ENCODE data around the gene GRAP2.

Gene GRAP2

GRCh38 chr22:39958009-39958711 lies 57.3 kb downstream of the GRAP2 start:
- no peak overlapping the region for H3K27ac ChIP-seq (ENCODE audit: low read depth, low read length, severe bottlenecking)
- H3K4me1 ChIP-seq (ENCODE audit: control insufficient read depth, insufficient read depth, low read length, poor library complexity, severe bottlenecking): peaks cover 33% of the 10 kb centered on the region
- H3K36me3 ChIP-seq (ENCODE audit: control insufficient read depth, insufficient read depth, low read length): peaks cover 14% of the 10 kb centered on the region
- 84 to 98% methylated on average over 4 of the region's 8 CpGs for WGBS, 2 experiments (ENCODE audit: insufficient coverage in 2 of 2)
- no peaks in the 10 kb centered on the region for H3K9me3 ChIP-seq (ENCODE audit: control insufficient read depth, low read length)
- H3K4me3 ChIP-seq (ENCODE audit: extremely low read depth, insufficient read depth, low read length, poor library complexity, severe bottlenecking): no peak overlapping the region

DNA sequence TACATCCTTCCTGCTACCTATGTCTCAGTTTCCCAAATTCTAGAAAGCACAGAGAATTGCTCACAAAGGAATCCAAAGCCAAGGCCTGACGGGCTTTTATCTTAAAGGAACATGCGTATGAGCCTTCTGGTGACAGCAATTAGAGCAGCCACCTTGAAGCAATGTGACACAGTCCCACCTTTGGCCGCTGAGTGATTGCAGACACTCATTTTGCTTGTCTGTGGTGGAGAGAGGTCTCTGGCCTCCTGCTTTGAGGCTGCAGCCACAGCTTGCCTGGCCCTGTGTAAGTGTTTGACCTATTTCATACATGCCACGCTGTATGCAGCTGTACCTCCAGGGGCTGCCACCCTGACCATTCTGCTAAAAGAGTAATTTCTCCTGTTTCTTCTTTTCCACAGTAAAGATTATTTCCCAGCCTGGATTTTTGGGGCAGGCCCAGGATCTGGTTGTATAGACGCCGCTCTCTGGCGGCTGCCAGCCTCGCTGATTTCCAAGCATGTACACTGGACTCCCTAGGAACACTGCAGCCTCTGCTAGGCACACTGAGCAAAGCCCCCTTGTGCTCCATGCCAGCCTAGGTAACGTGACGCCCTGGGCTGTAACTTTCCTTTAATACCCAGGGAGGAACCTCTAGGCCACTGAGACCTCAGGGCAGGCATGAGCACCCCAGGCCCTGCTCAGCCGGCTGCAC lies 58.2 kb downstream of the GRAP2 start:
- 81 to 83% methylated on average over 6 to 11 of the region's 11 CpGs for WGBS, 2 experiments (ENCODE audit: insufficient coverage in 2 of 2)
- Histone ChIP-seq H3K4me1 (ENCODE audit: control insufficient read depth, insufficient read depth, low read length, poor library complexity, severe bottlenecking) (peaks cover 30% of the 10 kb centered on the region), H3K9me3 (ENCODE audit: control insufficient read depth, low read length) (no peaks in the 10 kb centered on the region), H3K27ac (ENCODE audit: low read depth, low read length, severe bottlenecking) (peak overlapping the region; percentile 83), H3K36me3 (ENCODE audit: control insufficient read depth, insufficient read depth, low read length) (peaks cover 14% of the 10 kb centered on the region), H3K4me3 (ENCODE audit: extremely low read depth, insufficient read depth, low read length, poor library complexity, severe bottlenecking) (no peak overlapping the region)

DNA sequence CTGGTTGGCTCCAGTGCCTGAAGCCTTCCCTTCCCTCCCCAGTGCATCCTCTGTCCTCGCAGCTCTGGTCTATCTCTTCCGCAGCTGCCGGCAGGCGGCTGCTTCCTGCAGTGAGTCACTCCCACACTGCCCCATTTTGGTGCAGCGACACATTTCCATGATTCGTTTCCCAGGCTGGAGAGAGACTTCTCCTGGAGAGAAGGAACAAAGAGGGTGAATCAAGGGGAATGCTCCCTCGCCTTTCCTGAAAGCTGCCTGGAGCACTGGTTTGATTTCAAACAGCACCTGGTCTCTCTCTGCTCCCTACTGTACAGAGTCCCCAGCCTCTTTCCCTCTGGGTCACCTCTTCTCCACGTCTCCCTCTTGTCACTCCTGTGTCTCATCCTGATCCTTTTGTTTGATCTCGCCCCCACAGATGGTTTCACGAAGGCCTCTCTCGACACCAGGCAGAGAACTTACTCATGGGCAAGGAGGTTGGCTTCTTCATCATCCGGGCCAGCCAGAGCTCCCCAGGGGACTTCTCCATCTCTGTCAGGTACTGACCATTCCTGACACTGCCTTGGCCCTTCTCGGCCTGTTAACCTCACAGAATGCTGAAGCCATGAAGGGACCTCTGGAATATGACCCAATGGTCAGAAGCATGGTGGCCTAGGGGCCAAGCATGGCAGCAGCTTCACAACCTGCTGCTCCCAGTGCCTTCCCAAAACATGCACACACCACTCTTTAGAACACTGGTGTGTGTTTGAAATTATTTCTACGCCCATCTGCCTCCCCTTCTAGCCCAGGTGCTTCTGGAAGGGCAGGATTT lies 59.0 kb downstream of the GRAP2 start, which contains the start of gene TMA7B:
Gene TMA7B (plus strand): TSS at position 758 of the 808 bp plus-strand sequence. CDS start 3,978 bp downstream, outside the sequence.
- peak within 1 kb of the TSS; percentile 83 for H3K27ac ChIP-seq (ENCODE audit: low read depth, low read length, severe bottlenecking)
- H3K4me1 ChIP-seq (ENCODE audit: control insufficient read depth, insufficient read depth, low read length, poor library complexity, severe bottlenecking): peaks cover 30% of the 10 kb centered on the region
- H3K9me3 ChIP-seq (ENCODE audit: control insufficient read depth, low read length): no peaks in the 10 kb centered on the region
- H3K36me3 ChIP-seq (ENCODE audit: control insufficient read depth, insufficient read depth, low read length): peaks cover 14% of the 10 kb centered on the region
- 37 to 54% methylated on average over 10 to 11 of the region's 14 CpGs for WGBS, 2 experiments (ENCODE audit: insufficient coverage in 2 of 2)
- no peak within 1 kb of the TSS for H3K4me3 ChIP-seq (ENCODE audit: extremely low read depth, insufficient read depth, low read length, poor library complexity, severe bottlenecking)

DNA sequence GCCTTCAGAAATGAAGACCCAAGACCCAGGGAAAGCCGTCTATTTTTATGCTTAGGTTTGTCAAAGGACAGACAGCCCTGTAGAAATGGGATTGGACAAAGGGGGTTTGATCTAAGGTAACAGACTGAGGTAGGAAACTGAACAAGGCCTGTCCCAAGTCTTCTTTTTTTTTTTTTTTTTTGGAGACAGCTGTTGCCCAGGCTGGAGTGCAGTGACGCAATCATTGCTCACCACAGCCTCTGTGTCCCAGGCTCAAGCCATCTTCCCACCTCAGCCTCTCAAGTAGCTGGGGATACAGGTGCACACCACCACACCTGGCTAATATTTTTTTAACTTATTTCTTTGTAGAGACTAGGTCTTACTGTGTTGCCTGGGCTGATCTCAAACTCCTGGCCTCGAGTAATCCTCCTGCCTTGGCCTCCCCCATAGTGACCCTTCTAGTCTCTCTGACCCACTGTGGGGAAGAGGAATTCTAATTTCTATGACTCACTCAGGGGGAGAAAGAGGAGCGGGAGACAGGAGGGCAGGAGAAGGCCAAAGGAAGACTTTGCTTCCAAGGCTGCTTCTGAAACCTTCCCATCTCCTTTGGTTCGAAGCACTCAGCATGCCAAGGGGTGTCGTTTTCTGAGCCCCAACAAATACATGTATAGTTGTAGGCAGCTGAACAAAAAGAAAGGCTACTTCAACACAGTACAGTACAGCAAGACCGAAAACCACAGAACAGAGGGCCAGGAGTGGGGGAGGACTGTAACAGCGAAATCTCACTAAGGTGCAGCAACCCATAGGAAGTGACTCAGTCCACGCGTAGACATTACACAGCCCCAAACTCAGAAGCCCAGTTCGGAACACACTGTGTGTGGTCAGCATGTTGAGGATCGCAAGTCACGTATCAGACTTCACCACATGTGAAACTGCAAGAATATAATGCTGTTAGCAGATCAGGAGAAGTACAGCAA lies 60.2 kb downstream of the GRAP2 start:
- Histone ChIP-seq H3K9me3 (ENCODE audit: control insufficient read depth, low read length) (no peaks in the 10 kb centered on the region), H3K36me3 (ENCODE audit: control insufficient read depth, insufficient read depth, low read length) (peaks cover 10% of the 10 kb centered on the region), H3K4me3 (ENCODE audit: extremely low read depth, insufficient read depth, low read length, poor library complexity, severe bottlenecking) (no peak overlapping the region), H3K4me1 (ENCODE audit: control insufficient read depth, insufficient read depth, low read length, poor library complexity, severe bottlenecking) (peaks cover 30% of the 10 kb centered on the region), H3K27ac (ENCODE audit: low read depth, low read length, severe bottlenecking) (peak overlapping the region; percentile 74)
- WGBS, 2 experiments (ENCODE audit: insufficient coverage in 2 of 2): 85 to 94% methylated on average over 5 to 8 of the region's 13 CpGs

- Histone ChIP-seq H3K27ac (ENCODE audit: low read depth, low read length, severe bottlenecking) (no peak overlapping the region), H3K4me3 (ENCODE audit: extremely low read depth, insufficient read depth, low read length, poor library complexity, severe bottlenecking) (no peak overlapping the region), H3K36me3 (ENCODE audit: control insufficient read depth, insufficient read depth, low read length) (peaks cover 9% of the 10 kb centered on the region), H3K4me1 (ENCODE audit: control insufficient read depth, insufficient read depth, low read length, poor library complexity, severe bottlenecking) (peaks cover 35% of the 10 kb centered on the region), H3K9me3 (ENCODE audit: control insufficient read depth, low read length) (no peaks in the 10 kb centered on the region)
- WGBS, 2 experiments (ENCODE audit: insufficient coverage in 2 of 2): 74% methylated on average over 6 of the region's 9 CpGs; no CpG with 5 or more reads in 1 of the 2 experiments
These were observed 61.2 kb downstream of the GRAP2 start for GRCh38 chr22:39962071-39962470.

DNA sequence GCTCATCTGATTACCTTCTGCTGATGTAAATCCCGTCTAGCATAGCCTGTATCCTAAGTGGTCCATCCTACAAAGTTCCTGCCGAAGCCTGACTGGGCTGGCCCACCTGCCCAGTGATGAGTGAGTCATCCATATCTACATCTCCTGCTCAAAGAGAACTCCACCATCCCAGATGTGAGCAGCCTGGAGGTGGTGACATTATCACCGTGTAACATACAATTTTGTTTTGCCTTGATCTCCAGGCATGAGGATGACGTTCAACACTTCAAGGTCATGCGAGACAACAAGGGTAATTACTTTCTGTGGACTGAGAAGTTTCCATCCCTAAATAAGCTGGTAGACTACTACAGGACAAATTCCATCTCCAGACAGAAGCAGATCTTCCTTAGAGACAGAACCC lies 64.9 kb downstream of the GRAP2 start:
- 89 to 95% methylated on average over 5 of the region's 5 CpGs for WGBS, 2 experiments (ENCODE audit: insufficient coverage in 2 of 2)
- Histone ChIP-seq H3K27ac (ENCODE audit: low read depth, low read length, severe bottlenecking) (no peak overlapping the region), H3K36me3 (ENCODE audit: control insufficient read depth, insufficient read depth, low read length) (peaks cover 15% of the 10 kb centered on the region), H3K4me1 (ENCODE audit: control insufficient read depth, insufficient read depth, low read length, poor library complexity, severe bottlenecking) (peaks cover 38% of the 10 kb centered on the region), H3K4me3 (ENCODE audit: extremely low read depth, insufficient read depth, low read length, poor library complexity, severe bottlenecking) (no peak overlapping the region), H3K9me3 (ENCODE audit: control insufficient read depth, low read length) (no peaks in the 10 kb centered on the region)

GRCh38 chr22:39966470-39966869 lies 65.6 kb downstream of the GRAP2 start:
- Histone ChIP-seq H3K9me3 (ENCODE audit: control insufficient read depth, low read length) (no peaks in the 10 kb centered on the region), H3K27ac (ENCODE audit: low read depth, low read length, severe bottlenecking) (no peak overlapping the region), H3K36me3 (ENCODE audit: control insufficient read depth, insufficient read depth, low read length) (peaks cover 15% of the 10 kb centered on the region), H3K4me1 (ENCODE audit: control insufficient read depth, insufficient read depth, low read length, poor library complexity, severe bottlenecking) (peaks cover 34% of the 10 kb centered on the region), H3K4me3 (ENCODE audit: extremely low read depth, insufficient read depth, low read length, poor library complexity, severe bottlenecking) (no peak overlapping the region)
- 100% methylated on average over 1 of the region's 2 CpGs for WGBS, 2 experiments (ENCODE audit: insufficient coverage in 2 of 2)

GRCh38 chr22:39967103-39967829 lies 66.4 kb downstream of the GRAP2 start:
- peaks cover 15% of the 10 kb centered on the region for H3K36me3 ChIP-seq (ENCODE audit: control insufficient read depth, insufficient read depth, low read length)
- H3K4me3 ChIP-seq (ENCODE audit: extremely low read depth, insufficient read depth, low read length, poor library complexity, severe bottlenecking): no peak overlapping the region
- H3K9me3 ChIP-seq (ENCODE audit: control insufficient read depth, low read length): no peaks in the 10 kb centered on the region
- 92 to 95% methylated on average over 6 to 7 of the region's 9 CpGs for WGBS, 2 experiments (ENCODE audit: insufficient coverage in 2 of 2)
- no peak overlapping the region for H3K27ac ChIP-seq (ENCODE audit: low read depth, low read length, severe bottlenecking)
- H3K4me1 ChIP-seq (ENCODE audit: control insufficient read depth, insufficient read depth, low read length, poor library complexity, severe bottlenecking): peaks cover 29% of the 10 kb centered on the region

- Histone ChIP-seq H3K4me3 (ENCODE audit: extremely low read depth, insufficient read depth, low read length, poor library complexity, severe bottlenecking) (no peak overlapping the region), H3K27ac (ENCODE audit: low read depth, low read length, severe bottlenecking) (peak overlapping the region; percentile 53), H3K9me3 (ENCODE audit: control insufficient read depth, low read length) (no peaks in the 10 kb centered on the region), H3K36me3 (ENCODE audit: control insufficient read depth, insufficient read depth, low read length) (peaks cover 9% of the 10 kb centered on the region), H3K4me1 (ENCODE audit: control insufficient read depth, insufficient read depth, low read length, poor library complexity, severe bottlenecking) (peaks cover 29% of the 10 kb centered on the region)
- 71 to 74% methylated on average over 12 to 17 of the region's 20 CpGs for WGBS, 2 experiments (ENCODE audit: insufficient coverage in 2 of 2)
These were observed 67.4 kb downstream of the GRAP2 start for GRCh38 chr22:39967996-39968972.

All from mesodermal cell (in vitro differentiated cells).